SK-N-SH (cell line): Measurements from ENCODE around the gene TMPRSS9. TPM values are rescaled to one million over a fixed set of nuclear protein-coding genes. Genes with fewer than 3 reads are reported as not detected.
A peak's percentile ranks its signal among the peaks of the same experiment; 100 is the strongest.

ENCODE experiments used
- CTCF ChIA-PET: fragments of 300-600, 350-600 bp; formaldehyde crosslinking; extraction: SDS; loops from one replicate; lab custom pipeline; 2021; lab: Yijun Ruan, JAX
- POLR2A ChIA-PET: fragments of 350-600 bp; sonication (Branson Sonifier 250); formaldehyde crosslinking; extraction: SDS; loops from one replicate; lab custom pipeline; 2020; ENCODE audit warnings: antibody characterized with exemption, inconsistent platforms; lab: Yijun Ruan, JAX
- DNase-seq: peaks from one replicate; pipeline ENCODE4 v3.0.0; 2012
- H2AFZ ChIP-seq: fragments of 200-600 bp; sonication (generic); 2 replicates; pipeline ENCODE4 v1.8.1; 2016; ENCODE audit warnings: antibody characterized with exemption, mild to moderate bottlenecking, low read depth
- H3F3A ChIP-seq: fragments of 200-600 bp; sonication (generic); replicated peaks from 2 replicates; pipeline ENCODE3; 2016; ENCODE audit warnings: antibody characterized with exemption, mild to moderate bottlenecking; ENCODE audit not compliant: insufficient read depth
- H3K27ac ChIP-seq, 2 experiments: fragments of 200-500 bp in 1 of 2; fragments of 200-600 bp in 1 of 2; sonication (Bioruptor generic) in 1 of 2; sonication (generic), shearing (Covaris generic) in 1 of 2; 2 replicates each; pipeline versions ENCODE4 v1.5.1 to v1.6.1; 2014 to 2016; ENCODE audit warnings: low read depth in 2 of 2, inconsistent platforms in 1 of 2, low read length in 1 of 2, mild to moderate bottlenecking in 1 of 2, mixed read lengths in 1 of 2
- H3K27me3 ChIP-seq: fragments of 200-600 bp; sonication (generic), shearing (Covaris generic); 2 replicates; pipeline ENCODE4 v1.6.1; 2016; ENCODE audit warnings: mixed run types; ENCODE audit not compliant: insufficient read depth
- H3K36me3 ChIP-seq, 2 experiments: fragments of 200-500 bp in 1 of 2; fragments of 200-600 bp in 1 of 2; sonication (Bioruptor generic) in 1 of 2; sonication (generic) in 1 of 2; replicated peaks in 1 of 2; 2 replicates each; pipeline versions ENCODE3 to v1.5.1; 2014 to 2016; ENCODE audit warnings: low read length in 1 of 2, mild to moderate bottlenecking in 1 of 2; ENCODE audit not compliant: insufficient read depth in 2 of 2, control insufficient read depth in 1 of 2
- H3K4me1 ChIP-seq, 2 experiments: fragments of 200-500 bp in 1 of 2; fragments of 200-600 bp in 1 of 2; sonication (Bioruptor generic) in 1 of 2; sonication (generic), shearing (Covaris generic) in 1 of 2; 2 replicates each; pipeline versions ENCODE4 v1.5.1 to v1.6.1; 2014 to 2016; ENCODE audit warnings: low read depth in 1 of 2, low read length in 1 of 2, mixed run types in 1 of 2; ENCODE audit not compliant: insufficient read depth in 2 of 2, control insufficient read depth in 1 of 2
- H3K4me2 ChIP-seq: fragments of 200-600 bp; sonication (generic), shearing (Covaris generic); 2 replicates; pipeline ENCODE4 v1.6.1; 2017; ENCODE audit warnings: mixed run types
- H3K4me3 ChIP-seq, 2 experiments: fragments of 200-500 bp in 1 of 2; fragments of 200-600 bp in 1 of 2; sonication (Bioruptor generic) in 1 of 2; sonication (generic), shearing (Covaris generic) in 1 of 2; 2 replicates each; pipeline versions ENCODE4 v1.5.1 to v1.8.1; 2014 to 2016; ENCODE audit warnings: low read depth in 2 of 2, inconsistent platforms in 1 of 2, low read length in 1 of 2, mild to moderate bottlenecking in 1 of 2, mixed read lengths in 1 of 2, moderate library complexity in 1 of 2
- H3K79me2 ChIP-seq: fragments of 200-600 bp; sonication (generic); 2 replicates; pipeline ENCODE4 v1.8.1; 2017; ENCODE audit warnings: mild to moderate bottlenecking; ENCODE audit not compliant: insufficient read depth
- H3K9ac ChIP-seq: fragments of 200-600 bp; sonication (generic); 2 replicates; pipeline ENCODE4 v1.6.1; 2017; ENCODE audit warnings: mixed run types
- H3K9me2 ChIP-seq: fragments of 200-600 bp; sonication (generic); 2 replicates; pipeline ENCODE4 v1.6.1; 2017; ENCODE audit warnings: mixed run types
- H3K9me3 ChIP-seq: fragments of 200-600 bp; sonication (generic); 2 replicates; pipeline ENCODE4 v1.6.1; 2017; ENCODE audit warnings: mixed run types, mild to moderate bottlenecking, moderate library complexity
- H4K20me1 ChIP-seq: fragments of 200-600 bp; sonication (generic); 2 replicates; pipeline ENCODE4 v1.6.1; 2017; ENCODE audit warnings: mild to moderate bottlenecking, mixed run types; ENCODE audit not compliant: insufficient read depth
- EP300 ChIP-seq, 2 experiments: IDR thresholded peaks; 2 replicates each; pipeline versions ENCODE4 v1.4.0 to v1.6.1; 2012; ENCODE audit warnings: borderline replicate concordance in 1 of 2, low read depth in 1 of 2, low read length in 1 of 2
- FOXM1 ChIP-seq: IDR thresholded peaks from 2 replicates; pipeline ENCODE4 v1.4.0; 2012; ENCODE audit warnings: low read depth, mild to moderate bottlenecking
- GABPA ChIP-seq: IDR thresholded peaks from 2 replicates; pipeline ENCODE4 v1.4.0; 2012; ENCODE audit warnings: low read depth, mild to moderate bottlenecking
- MXI1 ChIP-seq: IDR thresholded peaks from 2 replicates; pipeline ENCODE4 v1.6.1; 2012; ENCODE audit warnings: mild to moderate bottlenecking, low read depth, low read length, improper control_type of control experiment
- NRF1 ChIP-seq: IDR thresholded peaks from 2 replicates; pipeline ENCODE4 v1.6.1; 2012; ENCODE audit warnings: low read depth, mild to moderate bottlenecking, low read length
- PBX3 ChIP-seq: IDR thresholded peaks from 2 replicates; pipeline ENCODE4; 2012
- RCOR1 ChIP-seq: fragments of 150-350 bp; IDR thresholded peaks from 2 replicates; pipeline ENCODE4 v1.6.1; 2017; ENCODE audit warnings: antibody characterized with exemption, low read length
- SIN3A ChIP-seq: IDR thresholded peaks from 2 replicates; pipeline ENCODE4 v1.6.1; 2012; ENCODE audit warnings: low read depth, mild to moderate bottlenecking, low read length, moderate library complexity, borderline replicate concordance
- SMC3 ChIP-seq: IDR thresholded peaks from 2 replicates; pipeline ENCODE4 v1.6.1; 2012; ENCODE audit warnings: low read depth, low read length, improper control_type of control experiment
- TCF12 ChIP-seq: IDR thresholded peaks from 2 replicates; pipeline ENCODE4 v1.4.0; 2012
- YY1 ChIP-seq: IDR thresholded peaks from 2 replicates; pipeline ENCODE4 v1.4.0; 2012; ENCODE audit warnings: low read depth, mild to moderate bottlenecking
- WGBS: methylation state at CpG from one replicate; pipeline ENCODE4 v1.1.6; 2017; ENCODE audit warnings: low lambda C conversion rate; 5-methylcytosine and 5-hydroxymethylcytosine counted together
- polyA plus RNA-seq, 3 experiments: library from polyadenylated mRNA; depleted of rRNA; stranded (reverse); fragments of >200 nt; gene quantifications; 2 replicates each; pipeline ENCODE4 v1.2.3, GENCODE V29; 2012
- TF ChIP-seq, protein P1 (sequence below): IDR thresholded peaks from 2 replicates; pipeline ENCODE4 v1.4.0; 2012; ENCODE audit warnings: low read depth, borderline replicate concordance

Gene TMPRSS9
- polyA plus RNA-seq, 1 of the 3 experiments (the other 2 are of a cell fraction), result not detected

- H3K27ac ChIP-seq, result no peak overlapping the region; a peak in 1 of 4 replicates
- peaks cover 73% of the 10 kb centered on the region for H3K79me2 ChIP-seq
- 70% methylated on average over 13 of the region's 14 CpGs for WGBS
- H3K4me1 ChIP-seq, result peaks cover 8 to 10% of the 10 kb centered on the region in 2 experiments; a peak in 2 of 4 replicates
- H3K36me3 ChIP-seq, result no peaks in the 10 kb centered on the region
- H3K9me2 ChIP-seq, result no peaks in the 10 kb centered on the region
- peak; percentile 42 for DNase-seq
- peaks cover 13% of the 10 kb centered on the region for H3F3A ChIP-seq
- no peak for TF ChIP-seq EP300 (IDR thresholded peaks at IDR 0.05; ENCODE audit: borderline replicate concordance in 1 of 2, low read depth in 1 of 2, low read length in 1 of 2)
- TF ChIP-seq SIN3A, result no peak
- TF ChIP-seq FOXM1, result no peak
- TF ChIP-seq, protein P1, sequence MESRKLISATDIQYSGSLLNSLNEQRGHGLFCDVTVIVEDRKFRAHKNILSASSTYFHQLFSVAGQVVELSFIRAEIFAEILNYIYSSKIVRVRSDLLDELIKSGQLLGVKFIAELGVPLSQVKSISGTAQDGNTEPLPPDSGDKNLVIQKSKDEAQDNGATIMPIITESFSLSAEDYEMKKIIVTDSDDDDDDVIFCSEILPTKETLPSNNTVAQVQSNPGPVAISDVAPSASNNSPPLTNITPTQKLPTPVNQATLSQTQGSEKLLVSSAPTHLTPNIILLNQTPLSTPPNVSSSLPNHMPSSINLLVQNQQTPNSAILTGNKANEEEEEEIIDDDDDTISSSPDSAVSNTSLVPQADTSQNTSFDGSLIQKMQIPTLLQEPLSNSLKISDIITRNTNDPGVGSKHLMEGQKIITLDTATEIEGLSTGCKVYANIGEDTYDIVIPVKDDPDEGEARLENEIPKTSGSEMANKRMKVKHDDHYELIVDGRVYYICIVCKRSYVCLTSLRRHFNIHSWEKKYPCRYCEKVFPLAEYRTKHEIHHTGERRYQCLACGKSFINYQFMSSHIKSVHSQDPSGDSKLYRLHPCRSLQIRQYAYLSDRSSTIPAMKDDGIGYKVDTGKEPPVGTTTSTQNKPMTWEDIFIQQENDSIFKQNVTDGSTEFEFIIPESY, result no peak
- no peak for TF ChIP-seq MXI1
- no peak for TF ChIP-seq TCF12
- no peak for TF ChIP-seq PBX3
- no peak for TF ChIP-seq RCOR1
- peaks cover 46% of the 10 kb centered on the region; the same call in 1 of the 2 replicates for H4K20me1 ChIP-seq
- H3K9me3 ChIP-seq, result no peaks in the 10 kb centered on the region
- ChIA-PET CTCF (interaction anchor here (0.7 to 2.0 kb wide), 5 partner anchors 9 to 156 kb away, joined by 3 to 5 read pairs (median 4); no protein-coding TSS in a partner anchor), POLR2A (interaction anchor here (0.6 to 1.6 kb wide), 2 partner anchors 27 to 141 kb away, joined by 4 read pairs; no protein-coding TSS in a partner anchor)
- H3K27me3 ChIP-seq, result no peaks in the 10 kb centered on the region
- H3K9ac ChIP-seq, result peak overlapping the region; percentile 95
- H2AFZ ChIP-seq, result no peak overlapping the region
- peak overlapping the region; percentile 98 for H3K4me2 ChIP-seq
- H3K4me3 ChIP-seq, result peak overlapping the region; percentile 80 to 83
Observed at GRCh38 chr19:2454962-2455850, 95.1 kb downstream of the TMPRSS9 start.

GRCh38 chr19:2455851-2456570 lies 95.9 kb downstream of the TMPRSS9 start:
- Histone ChIP-seq H3K9ac (peak overlapping the region; percentile 95), H3K79me2 (peaks cover 65% of the 10 kb centered on the region), H3K9me3 (no peaks in the 10 kb centered on the region), H3K9me2 (no peaks in the 10 kb centered on the region), H3K27ac (peak overlapping the region in 1 of 2 experiments; percentile 62; a peak in 1 of 4 replicates), H2AFZ (peak overlapping the region; percentile 63; the same call in 1 of the 2 replicates), H4K20me1 (peaks cover 42% of the 10 kb centered on the region; the same call in 1 of the 2 replicates), H3K4me2 (peak overlapping the region; percentile 98), H3K4me3 (peak overlapping the region; percentile 80 to 83), H3K4me1 (peaks cover 8 to 10% of the 10 kb centered on the region in 2 experiments; a peak in 2 of 4 replicates), H3F3A (peaks cover 13% of the 10 kb centered on the region), H3K27me3 (no peaks in the 10 kb centered on the region), H3K36me3 (no peaks in the 10 kb centered on the region)
- DNase-seq, result peak; percentile 75
- no peak for TF ChIP-seq EP300 (IDR thresholded peaks at IDR 0.05; ENCODE audit: borderline replicate concordance in 1 of 2, low read depth in 1 of 2, low read length in 1 of 2)
- TF ChIP-seq SMC3, result no peak
- no peak for TF ChIP-seq YY1
- no peak for TF ChIP-seq GABPA
- no peak for TF ChIP-seq NRF1
- WGBS, result 1% methylated on average over 14 of the region's 62 CpGs
- POLR2A ChIA-PET, result interaction anchor here (0.7 to 1.9 kb wide), 2 partner anchors 28 to 101 kb away, joined by 3 to 18 read pairs; partner anchors contain the start of gene TIMM13
- CTCF ChIA-PET, result interaction anchor here (0.6 to 2.0 kb wide), 6 partner anchors 10 to 1010 kb away, joined by 3 to 4 read pairs (median 3); no protein-coding TSS in a partner anchor
